ENCODE measurements around the gene GBX1. TPM values are rescaled to one million over a fixed set of nuclear protein-coding genes. Genes with fewer than 3 reads are reported as not detected.

The GBX1 gene
- total and polyA plus RNA-seq, 2 of the 4 experiments (the other 2 are of a cell fraction) = not detected

DNA sequence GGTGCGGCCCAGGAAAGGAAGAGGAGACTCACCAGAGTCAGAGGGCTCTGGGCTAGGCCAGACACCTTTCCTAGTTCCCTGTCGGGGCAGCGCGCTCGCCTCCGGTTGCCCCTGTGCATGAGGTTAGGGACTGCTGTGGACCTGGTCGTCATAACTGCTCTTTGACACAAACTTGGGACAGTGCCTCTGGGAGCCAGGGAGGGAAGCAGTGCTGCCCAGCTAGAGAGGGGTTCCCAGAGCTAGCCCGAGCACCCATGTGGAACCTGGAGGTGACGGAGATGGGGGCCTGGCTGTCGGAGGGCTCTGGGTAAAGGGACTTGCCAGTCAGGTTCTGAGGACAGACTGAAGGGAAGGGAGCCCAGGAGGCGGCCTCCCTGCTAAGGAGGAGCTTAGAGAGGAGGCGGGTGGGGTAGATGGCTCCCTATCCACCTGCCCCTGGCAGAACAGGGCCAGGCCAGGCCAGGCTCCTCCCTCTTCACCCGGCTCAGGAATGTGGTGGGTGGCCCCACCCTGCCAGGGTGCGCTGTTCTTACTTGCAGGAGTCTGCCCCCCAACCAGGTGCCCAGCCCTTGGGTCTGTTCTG lies 51.6 kb downstream of the GBX1 start:
- Histone ChIP-seq H3K4ac (ENCODE audit: low read depth, low read length) (peak overlapping the region; percentile 60; the same call in 1 of the 2 replicates), H3K56ac (ENCODE audit: extremely low read depth, insufficient read depth, low read length) (no peak overlapping the region), H2AK5ac (ENCODE audit: low read depth, low read length) (peak overlapping the region; percentile 83), H4K91ac (ENCODE audit: insufficient read depth, low read depth, low read length) (no peak overlapping the region), H3K79me1 (ENCODE audit: low read depth in 1 of 2, low read length in 2 of 2) (peaks cover 17 to 63% of the 10 kb centered on the region in 2 experiments), H3K9me1 (ENCODE audit: insufficient read depth, low read length) (peaks cover 3% of the 10 kb centered on the region), H2BK120ac (ENCODE audit: low read depth, low read length) (no peak overlapping the region), H3K9me3 (ENCODE audit: control insufficient read depth, insufficient read depth, low read length) (no peaks in the 10 kb centered on the region), H3K27me3 (ENCODE audit: control insufficient read depth, insufficient read depth, low read length) (no peaks in the 10 kb centered on the region), H4K20me1 (ENCODE audit: insufficient read depth, low read length) (peaks cover 63% of the 10 kb centered on the region), H3K4me2 (ENCODE audit: low read depth, low read length) (no peak overlapping the region), H2BK5ac (ENCODE audit: low read depth, low read length, poor library complexity, severe bottlenecking) (no peak overlapping the region), H3K4me1 (ENCODE audit: control insufficient read depth, insufficient read depth, low read length) (peaks cover 16% of the 10 kb centered on the region), H2AK9ac (replicated peaks; ENCODE audit: low read depth, low read length, poor library complexity) (peak overlapping the region; percentile 87), H2BK20ac (ENCODE audit: low read depth, low read length) (no peak overlapping the region), H2AFZ (replicated peaks; ENCODE audit: low read length, poor library complexity) (peak overlapping the region; percentile 41), H3K27ac (ENCODE audit: insufficient read depth, low read length) (no peak overlapping the region), H3K14ac (replicated peaks; ENCODE audit: low read depth, low read length) (peak overlapping the region; percentile 45), H3K18ac (ENCODE audit: low read depth, low read length) (no peak overlapping the region), H3K36me3 (ENCODE audit: control insufficient read depth, insufficient read depth, low read length) (peaks cover 39% of the 10 kb centered on the region), H3K4me3 (ENCODE audit: insufficient read depth, low read depth, low read length) (no peak overlapping the region), H2BK15ac (ENCODE audit: low read depth, low read length) (no peak overlapping the region), H3K9ac (ENCODE audit: low read depth, low read length) (no peak overlapping the region), H3K23ac (ENCODE audit: low read depth, low read length) (peak overlapping the region; percentile 71; the same call in 1 of the 2 replicates), H4K8ac (ENCODE audit: low read depth in 2 of 2, low read length in 2 of 2) (no peak overlapping the region), H4K5ac (ENCODE audit: low read depth, low read length) (no peak overlapping the region)
- no TSS peak for BruUV-seq (replicated peaks)
- ATAC-seq (ENCODE audit: low read depth) (no peak), DNase-seq (no peak)
- ChIA-PET POLR2A (ENCODE audit: unreplicated experiment) (no interaction called here), CTCF (interaction anchor here (1.7 kb wide), 1 partner anchor 8 kb away, joined by 7 read pairs; no protein-coding TSS in a partner anchor)
- intact Hi-C loops (cut with micrococcal nuclease) = no loop called here
- in situ Hi-C loops (cut with MboI; ENCODE audit: low sequenced_read_pairs) = loop anchor here (25.0 kb wide), 1 partner anchor 329 kb away; no protein-coding TSS in a partner anchor
- WGBS, 2 experiments (ENCODE audit: extremely low coverage in 2 of 2, insufficient read length in 1 of 2) = 85% methylated on average over 7 of the region's 14 CpGs; no CpG with 5 or more reads in 1 of the 2 experiments
- dilution Hi-C loops (cut with HindIII; ENCODE audit: low sequenced_read_pairs, unreplicated experiment) = no loop called here
- TF ChIP-seq MXI1 (IDR thresholded peaks at IDR 0.05; ENCODE audit: borderline replicate concordance, low read depth, low read length) (no peak), SMC3 (IDR thresholded peaks at IDR 0.05; ENCODE audit: low read depth, low read length) (no peak), RFX5 (IDR thresholded peaks at IDR 0.05; ENCODE audit: low read depth, low read length) (no peak), CHD1 (IDR thresholded peaks at IDR 0.05; ENCODE audit: low read depth, low read length) (no peak), MAZ (IDR thresholded peaks at IDR 0.05; ENCODE audit: borderline replicate concordance, low read depth, low read length) (no peak), POLR2A (IDR thresholded peaks at IDR 0.05; ENCODE audit: low read depth, low read length) (no peak), FOS (IDR thresholded peaks at IDR 0.05; ENCODE audit: low read depth, low read length) (no peak), CEBPB (IDR thresholded peaks at IDR 0.05; ENCODE audit: low read depth, low read length) (no peak), RCOR1 (IDR thresholded peaks at IDR 0.05; ENCODE audit: insufficient replicate concordance, low read length) (no peak), MAFK (IDR thresholded peaks at IDR 0.05; ENCODE audit: low read depth, low read length) (no peak), BHLHE40 (IDR thresholded peaks at IDR 0.05; ENCODE audit: low read depth, low read length) (no peak), NFE2L2 (IDR thresholded peaks at IDR 0.05; ENCODE audit: low read depth, low read length) (no peak), RAD21 (IDR thresholded peaks at IDR 0.05; ENCODE audit: low read length) (no peak)
- TF ChIP-seq, protein P1, sequence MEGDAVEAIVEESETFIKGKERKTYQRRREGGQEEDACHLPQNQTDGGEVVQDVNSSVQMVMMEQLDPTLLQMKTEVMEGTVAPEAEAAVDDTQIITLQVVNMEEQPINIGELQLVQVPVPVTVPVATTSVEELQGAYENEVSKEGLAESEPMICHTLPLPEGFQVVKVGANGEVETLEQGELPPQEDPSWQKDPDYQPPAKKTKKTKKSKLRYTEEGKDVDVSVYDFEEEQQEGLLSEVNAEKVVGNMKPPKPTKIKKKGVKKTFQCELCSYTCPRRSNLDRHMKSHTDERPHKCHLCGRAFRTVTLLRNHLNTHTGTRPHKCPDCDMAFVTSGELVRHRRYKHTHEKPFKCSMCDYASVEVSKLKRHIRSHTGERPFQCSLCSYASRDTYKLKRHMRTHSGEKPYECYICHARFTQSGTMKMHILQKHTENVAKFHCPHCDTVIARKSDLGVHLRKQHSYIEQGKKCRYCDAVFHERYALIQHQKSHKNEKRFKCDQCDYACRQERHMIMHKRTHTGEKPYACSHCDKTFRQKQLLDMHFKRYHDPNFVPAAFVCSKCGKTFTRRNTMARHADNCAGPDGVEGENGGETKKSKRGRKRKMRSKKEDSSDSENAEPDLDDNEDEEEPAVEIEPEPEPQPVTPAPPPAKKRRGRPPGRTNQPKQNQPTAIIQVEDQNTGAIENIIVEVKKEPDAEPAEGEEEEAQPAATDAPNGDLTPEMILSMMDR (conservative IDR thresholded peaks at IDR 0.05; ENCODE audit: low read depth, low read length) = no peak
- TF ChIP-seq, protein P2, sequence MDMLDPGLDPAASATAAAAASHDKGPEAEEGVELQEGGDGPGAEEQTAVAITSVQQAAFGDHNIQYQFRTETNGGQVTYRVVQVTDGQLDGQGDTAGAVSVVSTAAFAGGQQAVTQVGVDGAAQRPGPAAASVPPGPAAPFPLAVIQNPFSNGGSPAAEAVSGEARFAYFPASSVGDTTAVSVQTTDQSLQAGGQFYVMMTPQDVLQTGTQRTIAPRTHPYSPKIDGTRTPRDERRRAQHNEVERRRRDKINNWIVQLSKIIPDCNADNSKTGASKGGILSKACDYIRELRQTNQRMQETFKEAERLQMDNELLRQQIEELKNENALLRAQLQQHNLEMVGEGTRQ (IDR thresholded peaks at IDR 0.05; ENCODE audit: low read depth, low read length) = no peak
- TF ChIP-seq, protein P3, sequence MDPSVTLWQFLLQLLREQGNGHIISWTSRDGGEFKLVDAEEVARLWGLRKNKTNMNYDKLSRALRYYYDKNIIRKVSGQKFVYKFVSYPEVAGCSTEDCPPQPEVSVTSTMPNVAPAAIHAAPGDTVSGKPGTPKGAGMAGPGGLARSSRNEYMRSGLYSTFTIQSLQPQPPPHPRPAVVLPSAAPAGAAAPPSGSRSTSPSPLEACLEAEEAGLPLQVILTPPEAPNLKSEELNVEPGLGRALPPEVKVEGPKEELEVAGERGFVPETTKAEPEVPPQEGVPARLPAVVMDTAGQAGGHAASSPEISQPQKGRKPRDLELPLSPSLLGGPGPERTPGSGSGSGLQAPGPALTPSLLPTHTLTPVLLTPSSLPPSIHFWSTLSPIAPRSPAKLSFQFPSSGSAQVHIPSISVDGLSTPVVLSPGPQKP (IDR thresholded peaks at IDR 0.05; ENCODE audit: borderline replicate concordance, low read depth, low read length) = no peak
